ENCODE results near the gene HERPUD2.
A peak's percentile ranks its signal among the peaks of the same experiment; 100 is the strongest.

HERPUD2 gene

DNA sequence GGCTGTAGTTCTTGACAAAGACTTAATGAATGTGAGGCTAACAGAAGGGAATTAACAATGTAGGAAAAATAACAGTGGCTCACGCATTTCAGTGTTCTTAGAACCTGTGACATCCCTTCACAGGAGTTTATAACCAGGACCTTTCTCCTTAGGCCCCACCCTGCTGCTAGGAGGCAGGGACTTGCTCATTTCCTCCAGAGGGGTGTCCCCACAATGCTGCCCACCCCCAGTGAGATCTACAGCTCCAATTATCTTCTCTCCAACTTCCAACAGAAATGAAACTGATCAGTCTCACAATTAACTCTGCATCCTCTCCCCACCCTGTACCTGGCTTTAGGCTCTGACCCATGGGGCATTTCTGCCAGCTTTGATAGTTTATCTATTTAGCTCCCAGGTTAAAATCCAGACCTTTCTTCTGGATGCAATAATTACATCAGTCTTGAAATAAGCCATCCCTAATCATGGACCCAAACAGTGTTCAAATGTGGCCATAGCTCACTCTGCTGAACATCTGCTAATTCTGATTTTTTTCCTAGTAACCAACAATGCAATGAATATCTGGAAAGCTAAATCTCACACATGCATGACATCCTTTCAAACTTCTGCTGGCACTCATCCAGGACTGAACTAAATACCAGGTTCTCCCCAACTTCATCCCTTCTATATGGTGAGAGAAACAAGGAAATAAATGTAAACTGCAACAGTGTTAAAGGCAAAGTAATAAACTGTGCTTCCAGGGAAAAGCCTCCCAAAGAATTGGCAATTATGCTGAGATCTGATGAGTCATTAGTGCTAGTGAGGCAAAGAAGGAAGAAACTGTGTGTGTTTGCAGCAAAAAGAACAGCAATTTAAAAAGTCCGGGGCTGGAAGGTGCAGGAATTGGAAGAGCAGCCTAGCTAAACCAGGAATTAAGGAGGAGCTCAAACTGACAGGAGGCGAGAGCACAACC is 64.6 kb downstream of the HERPUD2 start:
- no peaks in the 10 kb centered on the region for H3K9me3 ChIP-seq (ENCODE audit: control insufficient read depth, insufficient read depth, low read length)
- TF ChIP-seq, protein P1, sequence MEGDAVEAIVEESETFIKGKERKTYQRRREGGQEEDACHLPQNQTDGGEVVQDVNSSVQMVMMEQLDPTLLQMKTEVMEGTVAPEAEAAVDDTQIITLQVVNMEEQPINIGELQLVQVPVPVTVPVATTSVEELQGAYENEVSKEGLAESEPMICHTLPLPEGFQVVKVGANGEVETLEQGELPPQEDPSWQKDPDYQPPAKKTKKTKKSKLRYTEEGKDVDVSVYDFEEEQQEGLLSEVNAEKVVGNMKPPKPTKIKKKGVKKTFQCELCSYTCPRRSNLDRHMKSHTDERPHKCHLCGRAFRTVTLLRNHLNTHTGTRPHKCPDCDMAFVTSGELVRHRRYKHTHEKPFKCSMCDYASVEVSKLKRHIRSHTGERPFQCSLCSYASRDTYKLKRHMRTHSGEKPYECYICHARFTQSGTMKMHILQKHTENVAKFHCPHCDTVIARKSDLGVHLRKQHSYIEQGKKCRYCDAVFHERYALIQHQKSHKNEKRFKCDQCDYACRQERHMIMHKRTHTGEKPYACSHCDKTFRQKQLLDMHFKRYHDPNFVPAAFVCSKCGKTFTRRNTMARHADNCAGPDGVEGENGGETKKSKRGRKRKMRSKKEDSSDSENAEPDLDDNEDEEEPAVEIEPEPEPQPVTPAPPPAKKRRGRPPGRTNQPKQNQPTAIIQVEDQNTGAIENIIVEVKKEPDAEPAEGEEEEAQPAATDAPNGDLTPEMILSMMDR (IDR thresholded peaks at IDR 0.05; ENCODE audit: low read depth, low read length, poor library complexity, severe bottlenecking), result no peak
- no peak for TF ChIP-seq EZH2phosphoT487 (IDR thresholded peaks at IDR 0.05; ENCODE audit: borderline replicate concordance, low read length)

DNA sequence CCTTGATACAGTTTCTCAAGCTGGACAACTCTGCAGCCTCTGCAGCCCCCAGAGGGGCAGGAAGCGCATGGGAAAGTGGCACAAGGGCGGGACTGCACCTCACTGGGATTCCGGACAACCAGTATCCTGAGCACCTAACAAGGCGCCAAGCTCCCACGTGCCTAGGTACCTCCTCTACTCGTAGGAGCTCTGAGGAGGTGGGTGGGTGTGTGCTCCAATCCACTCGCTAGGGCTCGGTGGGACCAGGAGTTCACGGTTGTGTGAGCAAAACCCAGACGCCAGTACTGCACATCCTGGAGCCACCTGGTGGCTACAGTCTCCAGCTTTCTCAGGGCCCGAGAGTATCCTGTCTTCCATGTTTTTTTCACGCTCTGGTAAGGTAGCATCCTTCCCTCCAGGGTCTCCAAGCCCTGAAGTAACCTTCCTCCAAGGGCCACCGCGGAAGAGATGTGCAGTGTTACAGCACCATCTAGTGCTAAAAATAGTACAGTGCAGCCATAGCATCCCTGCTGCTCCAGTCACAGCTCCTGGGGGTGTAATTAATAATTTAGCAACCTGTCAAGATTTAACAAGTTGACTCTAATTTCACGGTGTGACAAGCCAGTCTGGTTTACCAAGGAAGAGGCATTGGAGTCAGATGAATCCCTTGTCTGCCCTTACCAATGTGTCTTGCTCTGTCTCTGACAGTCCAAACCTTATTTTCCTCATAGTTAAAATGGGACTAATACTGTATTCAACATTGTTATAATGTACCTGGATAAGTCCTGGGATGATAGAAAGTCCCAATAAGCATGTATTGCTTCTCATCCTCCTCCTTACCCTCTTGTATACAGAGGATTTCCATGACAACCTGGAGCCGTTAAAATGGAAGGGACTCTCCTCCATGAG is 70.4 kb downstream of the HERPUD2 start:
- no peaks in the 10 kb centered on the region for H3K4me1 ChIP-seq (ENCODE audit: control insufficient read depth, low read length)
- peaks cover 4% of the 10 kb centered on the region; the same call in 1 of the 2 replicates for H3F3A ChIP-seq (ENCODE audit: control insufficient read depth, insufficient read depth)
- no peak overlapping the region for H3K27ac ChIP-seq (ENCODE audit: low read depth, low read length)
- H4K20me1 ChIP-seq (ENCODE audit: control insufficient read depth, insufficient read depth, low read depth, low read length), result no peaks in the 10 kb centered on the region
- no peaks in the 10 kb centered on the region for H3K27me3 ChIP-seq (ENCODE audit: control insufficient read depth, low read length)
- no peaks in the 10 kb centered on the region for H3K36me3 ChIP-seq (ENCODE audit: control insufficient read depth, low read length)
- H3K9me3 ChIP-seq (ENCODE audit: control insufficient read depth, insufficient read depth, low read length), result no peaks in the 10 kb centered on the region
- H3K79me2 ChIP-seq (ENCODE audit: control insufficient read depth, low read length), result no peaks in the 10 kb centered on the region
- no peak overlapping the region for H3K4me2 ChIP-seq (ENCODE audit: low read length)
- H3K4me3 ChIP-seq (ENCODE audit: low read length), result no peak overlapping the region
- TF ChIP-seq, protein P1 (IDR thresholded peaks at IDR 0.05; ENCODE audit: low read depth, low read length, poor library complexity, severe bottlenecking), result peak; percentile 96
- TF ChIP-seq EZH2phosphoT487 (IDR thresholded peaks at IDR 0.05; ENCODE audit: borderline replicate concordance, low read length), result no peak
- no peaks in the 10 kb centered on the region for H3K9me2 ChIP-seq (replicated peaks; ENCODE audit: control insufficient read depth, low read length)

More for the DNA sequence above, 64.6 kb downstream of the HERPUD2 start:
- H3K36me3 ChIP-seq (ENCODE audit: control insufficient read depth, low read length), result peaks cover 18% of the 10 kb centered on the region
- H3K4me2 ChIP-seq (ENCODE audit: low read length), result no peak overlapping the region
- no peaks in the 10 kb centered on the region for H3K27me3 ChIP-seq (ENCODE audit: control insufficient read depth, low read length)
- H3K27ac ChIP-seq (ENCODE audit: low read depth, low read length), result no peak overlapping the region
- no peak overlapping the region for H3K4me3 ChIP-seq (ENCODE audit: low read length)
- no peaks in the 10 kb centered on the region for H3K9me2 ChIP-seq (replicated peaks; ENCODE audit: control insufficient read depth, low read length)
- no peaks in the 10 kb centered on the region for H3K4me1 ChIP-seq (ENCODE audit: control insufficient read depth, low read length)
- H4K20me1 ChIP-seq (ENCODE audit: control insufficient read depth, insufficient read depth, low read depth, low read length), result no peaks in the 10 kb centered on the region
- peaks cover 7% of the 10 kb centered on the region; the same call in 1 of the 2 replicates for H3F3A ChIP-seq (ENCODE audit: control insufficient read depth, insufficient read depth)
- no peaks in the 10 kb centered on the region for H3K79me2 ChIP-seq (ENCODE audit: control insufficient read depth, low read length)

DNA sequence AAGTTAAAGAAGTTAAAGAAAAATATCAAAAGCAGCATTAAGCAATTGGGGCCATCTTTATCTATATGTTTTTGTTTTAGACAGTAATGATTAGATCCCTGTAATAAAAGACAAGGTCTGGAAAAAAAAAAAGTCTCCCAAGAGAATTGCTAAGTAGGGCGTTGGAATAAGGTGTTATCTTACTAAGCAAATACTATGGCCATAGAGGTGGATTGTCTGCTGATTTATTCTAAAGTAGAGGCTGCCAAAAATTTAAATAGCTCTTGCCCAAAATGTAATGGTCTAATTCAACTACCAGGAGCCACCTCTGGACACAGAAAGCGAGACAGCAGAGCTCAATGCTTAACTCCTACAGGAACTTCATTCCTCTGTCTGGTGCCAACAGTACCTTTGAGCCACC is 71.6 kb downstream of the HERPUD2 start:
- TF ChIP-seq, protein P1 (IDR thresholded peaks at IDR 0.05; ENCODE audit: low read depth, low read length, poor library complexity, severe bottlenecking), result no peak
- no peaks in the 10 kb centered on the region for H3K36me3 ChIP-seq (ENCODE audit: control insufficient read depth, low read length)
- H3F3A ChIP-seq (ENCODE audit: control insufficient read depth, insufficient read depth), result peaks cover 4% of the 10 kb centered on the region; the same call in 1 of the 2 replicates

More for the DNA sequence above, 71.6 kb downstream of the HERPUD2 start:
- no peaks in the 10 kb centered on the region for H3K9me2 ChIP-seq (replicated peaks; ENCODE audit: control insufficient read depth, low read length)
- no peaks in the 10 kb centered on the region for H3K9me3 ChIP-seq (ENCODE audit: control insufficient read depth, insufficient read depth, low read length)
- no peaks in the 10 kb centered on the region for H4K20me1 ChIP-seq (ENCODE audit: control insufficient read depth, insufficient read depth, low read depth, low read length)
- H3K4me1 ChIP-seq (ENCODE audit: control insufficient read depth, low read length), result no peaks in the 10 kb centered on the region
- H3K79me2 ChIP-seq (ENCODE audit: control insufficient read depth, low read length), result no peaks in the 10 kb centered on the region
- no peak overlapping the region for H3K4me3 ChIP-seq (ENCODE audit: low read length)
- no peak overlapping the region for H3K27ac ChIP-seq (ENCODE audit: low read depth, low read length)
- H3K4me2 ChIP-seq (ENCODE audit: low read length), result no peak overlapping the region
- H3K27me3 ChIP-seq (ENCODE audit: control insufficient read depth, low read length), result no peaks in the 10 kb centered on the region
